Myocyte (in vitro differentiated cells): ENCODE results near the gene FAM181A. TPM values are rescaled to one million over a fixed set of nuclear protein-coding genes. Genes with fewer than 3 reads are reported as not detected.

Source experiments
- DNase-seq: peaks from one replicate; pipeline ENCODE4 v3.0.0-alpha.2; 2012; ENCODE audit warnings: low read depth
- total RNA-seq: library from RNA; depleted of rRNA; stranded (reverse); fragments of >200 nt; gene quantifications from 2 replicates; pipeline ENCODE4 v1.2.3, GENCODE V29; 2014

FAM181A gene
- total RNA-seq, 1 donor from 2014 or later: not detected

DNA sequence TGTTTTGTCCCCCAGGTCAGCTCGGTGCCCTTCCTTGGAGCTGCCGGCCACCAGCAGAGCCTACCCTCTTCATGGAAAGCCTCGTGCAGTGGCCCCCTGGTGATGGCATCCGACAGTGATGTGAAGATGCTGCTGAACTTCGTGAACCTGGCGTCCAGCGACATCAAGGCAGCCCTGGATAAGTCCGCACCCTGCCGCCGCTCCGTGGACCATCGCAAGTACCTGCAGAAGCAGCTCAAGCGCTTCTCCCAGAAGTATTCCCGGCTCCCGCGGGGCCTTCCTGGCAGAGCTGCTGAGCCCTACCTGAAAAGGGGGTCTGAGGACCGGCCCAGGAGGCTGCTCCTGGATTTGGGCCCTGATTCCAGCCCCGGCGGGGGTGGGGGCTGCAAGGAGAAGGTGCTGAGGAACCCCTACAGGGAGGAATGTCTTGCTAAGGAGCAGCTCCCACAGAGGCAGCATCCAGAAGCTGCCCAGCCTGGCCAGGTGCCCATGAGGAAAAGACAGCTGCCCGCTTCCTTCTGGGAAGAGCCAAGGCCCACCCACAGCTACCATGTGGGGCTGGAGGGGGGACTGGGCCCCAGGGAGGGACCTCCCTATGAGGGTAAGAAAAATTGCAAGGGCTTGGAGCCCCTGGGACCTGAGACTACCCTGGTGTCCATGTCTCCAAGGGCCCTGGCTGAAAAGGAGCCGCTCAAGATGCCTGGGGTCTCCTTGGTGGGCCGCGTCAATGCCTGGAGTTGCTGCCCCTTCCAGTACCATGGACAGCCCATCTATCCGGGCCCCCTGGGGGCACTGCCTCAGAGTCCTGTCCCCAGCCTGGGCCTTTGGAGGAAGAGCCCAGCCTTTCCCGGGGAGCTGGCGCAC is 1.3 kb downstream of the FAM181A start:
- no peak for DNase-seq

- DNase-seq: no peak
Observed at GRCh38 chr14:93929048-93929535, 1.9 kb downstream of the FAM181A start.

GRCh38 chr14:93929657-93930056 is 2.5 kb downstream of the FAM181A start:
- DNase-seq: no peak

GRCh38 chr14:93930296-93930988 is 3.3 kb downstream of the FAM181A start:
- no peak for DNase-seq

DNA sequence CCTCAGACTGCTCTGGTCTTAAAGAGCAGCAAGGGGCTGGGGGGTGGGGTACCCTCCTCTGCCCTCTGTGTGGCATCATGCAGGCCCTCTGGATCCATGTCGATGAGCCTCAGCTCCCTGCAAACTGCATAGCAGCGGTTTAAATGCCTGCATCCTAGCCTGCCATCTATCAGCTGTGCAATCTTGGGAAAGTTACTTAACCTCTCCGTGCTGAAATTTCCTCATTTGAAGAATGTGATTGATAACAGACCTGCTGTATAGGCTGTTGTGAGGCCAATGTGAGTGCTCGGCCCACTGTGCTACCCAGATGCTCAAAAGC is 3.8 kb downstream of the FAM181A start:
- DNase-seq: no peak

GRCh38 chr14:93932642-93933041 is 5.5 kb downstream of the FAM181A start:
- no peak for DNase-seq

DNA sequence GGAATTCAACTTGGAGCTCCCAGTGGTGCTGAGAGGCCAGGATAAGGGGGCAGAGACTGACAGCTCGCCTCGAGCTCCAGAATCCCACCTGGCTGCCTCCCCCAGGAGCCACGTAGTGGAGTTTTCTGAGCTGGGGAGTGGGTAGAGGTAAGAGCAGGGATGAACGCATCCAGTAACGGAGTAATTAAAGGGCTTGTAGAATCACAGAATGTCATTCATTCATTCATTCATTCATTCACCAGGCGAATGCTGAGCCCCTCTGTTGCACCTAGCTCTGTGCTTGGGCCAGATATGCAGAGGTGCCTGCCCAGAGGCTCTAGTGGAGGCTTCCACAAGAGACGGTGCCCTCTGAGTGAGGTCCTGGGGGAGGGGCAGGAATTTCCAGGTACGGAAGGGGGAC is 8.1 kb downstream of the FAM181A start:
- no peak for DNase-seq

GRCh38 chr14:93936245-93936644 is 9.1 kb downstream of the FAM181A start:
- no peak for DNase-seq

DNA sequence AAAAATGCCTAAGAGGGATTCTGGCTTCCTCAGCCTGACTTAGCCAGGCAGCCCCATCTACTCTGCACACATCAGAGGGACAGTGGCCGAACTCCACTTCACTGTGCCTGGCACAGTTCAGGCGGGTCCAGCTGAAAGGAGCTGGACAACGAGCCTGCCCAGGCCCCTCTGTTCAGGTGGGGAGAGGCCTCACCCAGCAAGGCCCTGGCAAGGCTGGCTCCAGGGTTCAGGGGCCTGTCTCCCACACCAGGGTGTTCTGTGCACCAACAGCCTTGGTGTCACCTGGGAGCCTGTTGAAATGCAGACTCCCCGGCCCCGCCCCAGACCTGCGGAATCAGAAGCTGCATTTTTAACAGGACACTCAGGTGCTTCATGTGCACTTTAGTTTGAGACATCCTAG is 9.8 kb downstream of the FAM181A start:
- DNase-seq: no peak

- no peak for DNase-seq
Observed at GRCh38 chr14:93937519-93937918, 10.4 kb downstream of the FAM181A start.

GRCh38 chr14:93938751-93939303 is 11.7 kb downstream of the FAM181A start:
- no peak for DNase-seq

DNA sequence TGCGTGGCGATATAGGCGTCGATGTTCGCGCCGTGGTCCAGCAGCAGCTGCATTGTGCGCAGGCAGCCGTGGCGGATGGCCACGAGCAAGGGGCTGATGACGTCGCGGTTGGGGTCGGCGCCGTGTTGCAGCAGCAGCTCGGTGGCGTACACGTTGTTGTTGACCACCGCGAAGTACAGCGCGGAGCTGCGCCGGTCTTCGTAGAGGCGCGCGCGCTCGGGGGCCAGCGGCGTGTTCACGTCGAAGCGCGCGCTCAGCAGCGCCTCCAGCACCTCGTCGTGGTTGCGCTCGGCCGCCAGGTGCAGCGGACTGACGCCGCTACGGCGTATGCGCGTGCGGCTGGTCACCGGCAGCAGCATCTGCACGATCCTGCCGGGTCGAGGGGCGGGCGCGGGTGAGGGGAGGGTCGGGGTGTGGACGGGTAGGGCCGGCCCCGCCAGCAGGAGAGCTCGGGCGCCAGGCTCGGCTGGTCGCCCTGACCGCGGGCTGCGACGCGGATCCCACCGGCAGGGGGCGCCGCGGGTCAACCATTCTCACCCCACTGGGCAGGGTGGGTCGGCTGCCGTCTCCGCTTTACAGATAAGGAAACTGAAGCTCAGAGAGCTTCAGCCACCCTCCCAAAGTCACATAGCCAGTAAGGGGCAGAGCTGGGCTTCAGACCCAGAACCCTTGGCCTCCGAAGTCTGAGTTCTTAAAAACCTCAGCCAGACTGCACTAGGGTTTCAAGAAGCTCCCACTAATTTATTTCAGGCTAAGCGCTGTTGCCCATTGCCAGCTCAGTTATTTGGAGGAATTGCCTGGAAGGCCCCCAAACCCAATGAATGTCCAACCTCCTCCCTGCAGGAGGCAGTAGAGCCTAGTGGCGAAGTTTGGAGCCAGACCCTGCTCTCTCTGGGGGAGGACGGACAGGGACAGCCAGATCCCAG is 12.4 kb downstream of the FAM181A start:
- peak; percentile 50 for DNase-seq

- no peak for DNase-seq
Observed at GRCh38 chr14:93940437-93940836, 13.3 kb downstream of the FAM181A start.

GRCh38 chr14:93941293-93941910 is 14.3 kb downstream of the FAM181A start:
- DNase-seq: peak; percentile 95

DNA sequence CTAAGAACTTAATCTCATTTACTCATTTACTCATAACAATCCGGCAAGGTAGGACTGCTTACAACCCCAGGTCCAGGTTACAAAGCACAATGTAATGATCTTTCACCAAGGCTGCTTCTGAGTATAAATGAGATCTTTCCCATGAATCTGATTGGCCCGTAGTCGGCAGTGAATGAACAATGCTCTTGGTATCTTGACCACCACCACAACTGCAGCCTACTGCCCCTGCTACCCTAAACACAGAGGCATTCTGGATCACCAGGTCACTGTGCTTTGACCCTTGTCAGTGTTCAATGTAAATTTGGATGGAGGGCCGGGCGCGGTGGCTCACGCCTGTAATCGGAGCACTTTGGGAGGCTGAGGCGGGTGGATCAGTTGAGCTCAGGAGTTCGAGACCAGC is 15.9 kb downstream of the FAM181A start:
- DNase-seq: peak; percentile 39

GRCh38 chr14:93943930-93944329 is 16.8 kb downstream of the FAM181A start:
- no peak for DNase-seq

DNA sequence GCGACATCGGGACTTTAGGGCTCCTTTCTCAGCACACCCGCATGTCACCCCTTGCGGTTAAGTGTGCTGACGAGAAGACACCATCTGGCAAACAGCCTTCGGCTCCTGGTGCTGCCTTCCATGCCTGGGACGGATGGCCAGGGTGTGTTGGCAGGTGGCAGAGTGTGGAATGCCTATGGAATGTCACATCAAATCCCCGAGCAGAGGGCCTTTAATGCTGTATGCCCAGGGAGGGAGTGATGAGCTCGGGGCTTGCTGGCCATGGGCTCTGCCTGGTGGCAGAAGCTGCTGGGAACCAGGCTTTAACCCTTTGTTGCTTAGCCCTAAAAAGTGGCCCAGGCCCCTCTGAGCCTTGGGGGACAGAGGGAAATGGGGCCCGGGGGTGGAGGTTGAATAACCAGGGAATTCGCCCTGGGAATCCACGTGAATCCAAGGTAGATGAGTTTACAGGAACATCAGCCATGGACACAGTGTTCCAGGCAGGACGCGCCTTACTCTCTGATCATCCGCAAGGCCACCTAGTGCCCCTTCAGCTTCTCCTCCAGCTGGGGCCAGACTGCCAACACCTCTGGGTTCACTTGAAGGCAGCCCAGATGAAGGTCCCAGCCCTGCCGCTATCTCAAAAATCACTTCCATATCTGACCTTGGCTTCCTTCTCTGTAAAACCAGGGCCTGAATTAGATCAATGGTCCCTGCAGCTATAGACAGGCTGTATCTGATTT is 17.4 kb downstream of the FAM181A start:
- peak; percentile 63 for DNase-seq

GRCh38 chr14:93945070-93945399 is 17.9 kb downstream of the FAM181A start:
- no peak for DNase-seq

DNA sequence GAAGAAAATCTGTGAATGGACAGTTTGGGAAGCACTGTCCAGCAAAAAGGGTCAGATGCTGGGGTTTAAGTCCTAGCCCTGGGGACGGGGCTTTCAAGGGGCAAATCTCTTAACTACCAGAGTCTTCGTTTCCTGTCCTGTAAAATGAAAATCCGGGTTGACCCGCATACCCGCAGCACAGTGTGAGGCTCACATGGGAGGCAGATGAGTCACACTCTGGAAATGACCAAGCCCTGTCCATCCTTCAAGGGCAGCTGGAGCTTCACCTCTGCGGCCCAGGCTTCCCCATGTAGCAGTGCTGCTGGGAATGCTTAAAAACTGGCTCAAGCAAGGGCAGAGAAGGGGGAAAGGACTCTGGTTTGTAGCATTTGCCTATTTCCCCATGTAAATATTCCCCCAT is 19.0 kb downstream of the FAM181A start:
- peak; percentile 49 for DNase-seq

DNA sequence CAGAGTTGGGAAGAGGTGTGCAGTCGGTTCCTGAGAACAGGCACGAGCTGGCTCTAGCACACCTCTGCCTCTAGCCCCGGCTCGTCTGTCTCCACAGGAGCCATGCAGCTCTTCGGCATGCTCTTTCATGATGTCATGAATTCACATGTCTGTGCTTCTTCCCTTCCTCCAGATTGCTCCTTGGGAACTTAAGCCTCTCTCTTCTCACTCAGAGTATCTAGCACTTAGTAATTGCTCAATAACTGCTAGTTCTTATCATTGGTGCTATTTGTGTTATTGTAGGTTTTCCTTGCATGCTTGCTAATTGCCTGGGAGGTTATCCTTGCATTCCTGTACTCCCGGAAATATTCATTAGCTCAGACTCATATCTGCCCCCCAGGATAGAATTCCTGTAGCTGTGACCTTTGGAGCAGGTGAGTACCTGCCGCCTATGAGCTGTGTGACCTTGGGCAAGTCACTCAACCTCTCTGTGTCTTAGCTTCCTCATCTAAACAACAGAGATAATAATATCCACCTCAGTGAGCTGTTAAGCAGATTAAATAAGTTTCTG is 19.5 kb downstream of the FAM181A start:
- DNase-seq: no peak
